RWPE2 (cell line): ENCODE data around the gene CDC73.

Experiments used
- ATAC-seq: fragments of 200-7000 bp; cut with Tn5 transposase; 3 replicates; pipeline ENCODE4 v1.9.1; 2021; ENCODE audit warnings: low read depth
- DNase-seq: peaks from one replicate; pipeline ENCODE4 v3.0.0-alpha.2; 2020; ENCODE audit warnings: low spot score
- H3K27ac ChIP-seq: fragments of 450-650 bp; 2 replicates; pipeline ENCODE4 v1.5.1; 2017; ENCODE audit warnings: mild to moderate bottlenecking; ENCODE audit not compliant: poor library complexity, severe bottlenecking
- H3K27me3 ChIP-seq: fragments of 250-450 bp; sonication (Bioruptor Pico); 2 replicates; pipeline ENCODE4 v1.5.1; 2021; ENCODE audit warnings: mild to moderate bottlenecking, moderate library complexity; ENCODE audit not compliant: insufficient read depth, poor library complexity, severe bottlenecking
- H3K36me3 ChIP-seq: fragments of 250-450 bp; sonication (Bioruptor Pico); 2 replicates; pipeline ENCODE4 v1.5.1; 2020; ENCODE audit warnings: low read depth, mild to moderate bottlenecking, moderate library complexity
- H3K4me1 ChIP-seq: fragments of 250-450 bp; sonication (Bioruptor Pico); 2 replicates; pipeline ENCODE4 v1.5.1; 2021; ENCODE audit warnings: mild to moderate bottlenecking, moderate library complexity; ENCODE audit not compliant: insufficient read depth, poor library complexity, severe bottlenecking
- H3K4me3 ChIP-seq: fragments of 250-450 bp; sonication (Bioruptor Pico); 2 replicates; pipeline ENCODE4 v1.5.1; 2021; ENCODE audit warnings: mild to moderate bottlenecking, moderate library complexity; ENCODE audit not compliant: severe bottlenecking
- H3K9me3 ChIP-seq: fragments of 250-450 bp; sonication (Bioruptor Pico); 2 replicates; pipeline ENCODE4 v1.5.1; 2021; ENCODE audit warnings: mild to moderate bottlenecking, moderate library complexity; ENCODE audit not compliant: severe bottlenecking
- TF ChIP-seq, protein P1 (sequence below): fragments of 450-650 bp; IDR thresholded peaks from one replicate; pipeline ENCODE4 v1.5.1; 2017; ENCODE audit warnings: mild to moderate bottlenecking, moderate library complexity; ENCODE audit not compliant: poor library complexity, severe bottlenecking

The CDC73 gene

DNA sequence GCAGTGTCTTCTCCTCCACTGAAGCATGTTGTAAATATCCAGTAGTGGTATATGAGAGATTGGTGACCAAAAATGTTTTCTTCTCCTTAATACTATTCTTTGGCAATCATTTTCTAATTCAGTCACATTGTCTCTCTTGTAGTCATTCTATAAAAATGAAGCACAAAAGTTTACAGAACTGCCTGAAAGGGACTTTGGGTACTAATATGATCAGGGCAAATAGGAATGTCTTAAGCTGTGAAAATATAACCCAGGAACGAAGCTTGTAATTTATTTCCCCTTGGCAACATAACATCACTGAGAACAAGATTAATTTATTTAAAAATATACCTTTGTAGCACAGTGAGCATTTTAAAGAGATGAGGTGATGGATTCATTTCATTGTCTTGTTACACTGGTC lies 59.7 kb downstream of the CDC73 start:
- no peaks in the 10 kb centered on the region for H3K36me3 ChIP-seq
- H3K9me3 ChIP-seq, result no peaks in the 10 kb centered on the region
- ATAC-seq, result no peak
- H3K27ac ChIP-seq, result no peak overlapping the region
- TF ChIP-seq, protein P1, sequence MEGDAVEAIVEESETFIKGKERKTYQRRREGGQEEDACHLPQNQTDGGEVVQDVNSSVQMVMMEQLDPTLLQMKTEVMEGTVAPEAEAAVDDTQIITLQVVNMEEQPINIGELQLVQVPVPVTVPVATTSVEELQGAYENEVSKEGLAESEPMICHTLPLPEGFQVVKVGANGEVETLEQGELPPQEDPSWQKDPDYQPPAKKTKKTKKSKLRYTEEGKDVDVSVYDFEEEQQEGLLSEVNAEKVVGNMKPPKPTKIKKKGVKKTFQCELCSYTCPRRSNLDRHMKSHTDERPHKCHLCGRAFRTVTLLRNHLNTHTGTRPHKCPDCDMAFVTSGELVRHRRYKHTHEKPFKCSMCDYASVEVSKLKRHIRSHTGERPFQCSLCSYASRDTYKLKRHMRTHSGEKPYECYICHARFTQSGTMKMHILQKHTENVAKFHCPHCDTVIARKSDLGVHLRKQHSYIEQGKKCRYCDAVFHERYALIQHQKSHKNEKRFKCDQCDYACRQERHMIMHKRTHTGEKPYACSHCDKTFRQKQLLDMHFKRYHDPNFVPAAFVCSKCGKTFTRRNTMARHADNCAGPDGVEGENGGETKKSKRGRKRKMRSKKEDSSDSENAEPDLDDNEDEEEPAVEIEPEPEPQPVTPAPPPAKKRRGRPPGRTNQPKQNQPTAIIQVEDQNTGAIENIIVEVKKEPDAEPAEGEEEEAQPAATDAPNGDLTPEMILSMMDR, result no peak
- H3K4me1 ChIP-seq, result peaks cover 18% of the 10 kb centered on the region
- DNase-seq, result no peak
- no peak overlapping the region for H3K4me3 ChIP-seq
- no peaks in the 10 kb centered on the region for H3K27me3 ChIP-seq

DNA sequence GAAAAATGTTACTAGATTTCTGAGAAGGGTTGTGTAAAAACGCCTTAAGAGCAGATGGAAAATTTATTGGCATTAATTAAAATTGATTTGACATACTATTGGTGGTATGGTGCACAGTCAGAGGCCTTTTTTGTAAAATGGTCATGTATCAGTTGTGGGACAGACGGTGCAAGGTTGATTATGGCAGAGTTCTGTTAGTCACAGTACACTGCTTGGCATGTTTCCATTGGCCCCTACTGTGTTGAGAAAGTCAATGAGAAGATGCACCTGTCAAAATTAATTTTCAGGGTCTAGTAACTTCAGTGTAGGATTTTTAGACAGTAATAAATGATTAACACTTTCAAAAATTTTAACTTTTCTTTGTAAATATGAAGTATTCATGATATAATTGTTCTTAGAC lies 60.2 kb downstream of the CDC73 start:
- no peak overlapping the region for H3K27ac ChIP-seq
- no peak for ATAC-seq
- no peak for DNase-seq
- no peak overlapping the region for H3K4me3 ChIP-seq
- no peaks in the 10 kb centered on the region for H3K27me3 ChIP-seq
- no peaks in the 10 kb centered on the region for H3K9me3 ChIP-seq
- TF ChIP-seq, protein P1, result no peak
- no peaks in the 10 kb centered on the region for H3K36me3 ChIP-seq
- H3K4me1 ChIP-seq, result peaks cover 21% of the 10 kb centered on the region

DNA sequence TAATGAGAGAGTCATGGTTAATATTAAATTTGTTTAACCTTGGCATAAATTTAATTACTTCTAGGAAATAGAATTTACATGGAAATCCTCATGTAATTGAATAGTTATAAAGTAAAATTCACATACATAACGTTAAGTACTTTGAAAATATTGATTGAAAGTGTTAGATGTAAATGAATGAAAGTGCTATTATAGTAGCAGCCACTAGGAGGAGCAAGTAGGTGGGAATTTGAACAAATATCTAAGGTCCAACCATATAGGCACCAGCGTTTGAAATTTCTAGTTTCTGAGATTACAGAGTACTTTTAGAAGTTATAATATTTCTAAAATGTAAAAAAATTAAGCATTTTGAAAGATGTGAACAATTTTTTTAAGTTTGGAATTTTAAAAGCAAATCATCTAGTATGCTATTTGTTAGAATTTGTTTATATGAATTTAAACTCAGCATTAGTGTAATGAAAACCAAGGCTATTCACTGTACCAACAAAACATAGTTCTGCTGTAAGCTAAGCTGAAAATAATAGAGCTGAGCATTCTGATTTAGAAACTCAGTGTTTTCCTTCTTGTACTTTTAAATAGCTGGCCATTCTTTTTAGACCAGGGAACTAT lies 61.3 kb downstream of the CDC73 start:
- Histone ChIP-seq H3K9me3 (no peaks in the 10 kb centered on the region), H3K36me3 (no peaks in the 10 kb centered on the region), H3K4me3 (no peak overlapping the region), H3K4me1 (peaks cover 23% of the 10 kb centered on the region), H3K27me3 (no peaks in the 10 kb centered on the region), H3K27ac (no peak overlapping the region)
- ATAC-seq (peak; percentile 29; the same call in 1 of the 3 replicates), DNase-seq (no peak)
- TF ChIP-seq, protein P1, result peak; percentile 96

DNA sequence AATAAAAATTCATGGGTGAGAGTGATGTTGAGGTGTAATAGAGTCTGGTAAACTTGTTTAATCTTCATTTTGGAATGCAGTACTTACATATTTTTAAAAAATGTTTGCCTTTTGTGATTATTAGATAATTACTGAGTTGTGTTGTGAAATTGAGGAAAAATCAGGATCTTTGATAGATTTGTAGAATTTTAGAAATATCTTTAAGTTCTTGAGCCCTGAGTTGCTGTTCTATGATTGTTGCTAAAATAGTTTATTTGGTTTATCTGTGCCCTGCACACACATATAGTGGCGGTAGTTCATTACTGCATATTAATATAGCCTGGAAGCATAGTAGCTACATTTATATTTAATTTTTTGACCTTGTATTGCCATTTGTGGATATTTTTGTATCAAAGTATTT lies 62.9 kb downstream of the CDC73 start:
- H3K4me3 ChIP-seq, result no peak overlapping the region
- TF ChIP-seq, protein P1, result no peak

DNA sequence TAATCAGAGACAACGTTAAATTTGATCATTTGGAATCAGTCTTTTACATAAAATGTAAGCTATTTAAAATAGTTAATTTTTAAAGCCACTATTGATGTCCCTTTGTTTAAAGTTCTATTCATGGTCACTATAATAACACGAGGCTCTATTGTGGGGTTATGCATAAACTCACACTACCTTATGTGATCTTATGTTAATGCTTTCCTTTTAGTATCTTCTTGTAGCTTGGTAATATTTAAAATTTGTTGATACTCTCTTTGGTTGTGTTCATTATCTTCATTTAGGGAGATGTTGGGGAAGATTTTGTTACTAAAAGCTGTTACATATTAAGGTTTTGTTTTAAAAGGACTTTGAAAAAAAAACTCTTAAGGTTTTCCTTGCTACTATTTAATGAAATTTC lies 63.4 kb downstream of the CDC73 start:
- Histone ChIP-seq H3K27ac (peak overlapping the region; percentile 33), H3K36me3 (no peaks in the 10 kb centered on the region), H3K27me3 (no peaks in the 10 kb centered on the region), H3K9me3 (no peaks in the 10 kb centered on the region), H3K4me3 (no peak overlapping the region), H3K4me1 (peaks cover 23% of the 10 kb centered on the region)
- ATAC-seq (no peak), DNase-seq (no peak)
- TF ChIP-seq, protein P1, result no peak

More for the DNA sequence above, 62.9 kb downstream of the CDC73 start:
- H3K27me3 ChIP-seq, result no peaks in the 10 kb centered on the region
- ATAC-seq (no peak), DNase-seq (no peak)
- H3K9me3 ChIP-seq, result no peaks in the 10 kb centered on the region
- no peak overlapping the region for H3K27ac ChIP-seq
- H3K4me1 ChIP-seq, result peaks cover 23% of the 10 kb centered on the region
- no peaks in the 10 kb centered on the region for H3K36me3 ChIP-seq
